GM10266 (cell line): Measurements from ENCODE around the gene POLG.

ENCODE experiments used
- DNase-seq: peaks from one replicate; pipeline ENCODE4 v3.0.0; 2012; ENCODE audit errors: extremely low spot score
- TF ChIP-seq, protein P1 (sequence below): IDR thresholded peaks from 2 replicates; pipeline ENCODE4 v1.5.1; 2012; ENCODE audit warnings: mild to moderate bottlenecking, low read depth; ENCODE audit not compliant: control insufficient read depth, insufficient read depth; ENCODE audit errors: missing control alignments

The POLG gene

GRCh38 chr15:89319678-89320077 lies 14.9 kb downstream of the POLG start:
- DNase-seq, result no peak
- TF ChIP-seq, protein P1, sequence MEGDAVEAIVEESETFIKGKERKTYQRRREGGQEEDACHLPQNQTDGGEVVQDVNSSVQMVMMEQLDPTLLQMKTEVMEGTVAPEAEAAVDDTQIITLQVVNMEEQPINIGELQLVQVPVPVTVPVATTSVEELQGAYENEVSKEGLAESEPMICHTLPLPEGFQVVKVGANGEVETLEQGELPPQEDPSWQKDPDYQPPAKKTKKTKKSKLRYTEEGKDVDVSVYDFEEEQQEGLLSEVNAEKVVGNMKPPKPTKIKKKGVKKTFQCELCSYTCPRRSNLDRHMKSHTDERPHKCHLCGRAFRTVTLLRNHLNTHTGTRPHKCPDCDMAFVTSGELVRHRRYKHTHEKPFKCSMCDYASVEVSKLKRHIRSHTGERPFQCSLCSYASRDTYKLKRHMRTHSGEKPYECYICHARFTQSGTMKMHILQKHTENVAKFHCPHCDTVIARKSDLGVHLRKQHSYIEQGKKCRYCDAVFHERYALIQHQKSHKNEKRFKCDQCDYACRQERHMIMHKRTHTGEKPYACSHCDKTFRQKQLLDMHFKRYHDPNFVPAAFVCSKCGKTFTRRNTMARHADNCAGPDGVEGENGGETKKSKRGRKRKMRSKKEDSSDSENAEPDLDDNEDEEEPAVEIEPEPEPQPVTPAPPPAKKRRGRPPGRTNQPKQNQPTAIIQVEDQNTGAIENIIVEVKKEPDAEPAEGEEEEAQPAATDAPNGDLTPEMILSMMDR, result no peak

- TF ChIP-seq, protein P1, result no peak
- no peak for DNase-seq
Measured at GRCh38 chr15:89317186-89317720, 17.4 kb downstream of the POLG start.

DNA sequence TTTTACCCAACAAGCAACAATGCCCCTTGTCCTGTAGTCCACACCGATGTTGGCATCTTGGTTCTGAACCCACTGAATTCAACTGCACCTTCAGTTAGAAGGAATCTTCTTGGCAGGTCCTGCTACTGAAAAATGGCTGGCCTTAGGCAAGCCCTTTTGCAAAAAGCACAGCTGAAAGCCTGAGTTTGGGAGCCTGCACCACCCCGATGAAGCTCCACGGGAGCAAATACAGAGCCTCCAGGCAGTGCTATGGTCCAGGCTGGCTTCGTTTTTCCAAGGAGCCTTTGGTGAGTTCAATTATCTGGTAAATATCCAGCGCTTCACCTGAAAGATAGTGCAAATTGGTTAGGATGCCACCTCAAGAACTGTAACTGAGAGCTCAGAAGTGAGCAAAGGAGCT lies 18.1 kb downstream of the POLG start:
- DNase-seq, result no peak
- TF ChIP-seq, protein P1, result no peak

GRCh38 chr15:89315375-89315929 lies 19.2 kb downstream of the POLG start:
- no peak for DNase-seq
- TF ChIP-seq, protein P1, result no peak

- no peak for DNase-seq
- TF ChIP-seq, protein P1, result no peak
Measured at GRCh38 chr15:89309993-89310392, 24.6 kb downstream of the POLG start.

DNA sequence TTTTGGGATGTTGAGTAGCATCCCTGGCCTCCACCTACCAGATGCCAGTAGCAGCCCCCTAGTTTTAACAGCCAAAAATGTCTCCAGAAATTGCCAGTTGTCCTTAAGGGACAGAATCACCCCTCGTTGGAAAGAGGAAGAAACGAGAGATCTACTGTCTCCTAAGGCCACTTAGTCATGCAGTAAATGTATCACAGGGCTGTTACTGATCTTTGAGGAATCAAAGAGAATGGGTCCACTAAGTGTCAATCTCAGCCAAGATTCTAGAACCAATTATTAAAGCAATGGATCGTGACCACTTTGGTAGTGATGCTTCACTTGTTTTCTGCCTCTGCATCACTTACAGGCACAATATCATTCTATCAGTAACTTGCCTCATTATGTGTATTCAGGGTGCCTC lies 26.4 kb downstream of the POLG start:
- DNase-seq, result no peak
- TF ChIP-seq, protein P1, result no peak

DNA sequence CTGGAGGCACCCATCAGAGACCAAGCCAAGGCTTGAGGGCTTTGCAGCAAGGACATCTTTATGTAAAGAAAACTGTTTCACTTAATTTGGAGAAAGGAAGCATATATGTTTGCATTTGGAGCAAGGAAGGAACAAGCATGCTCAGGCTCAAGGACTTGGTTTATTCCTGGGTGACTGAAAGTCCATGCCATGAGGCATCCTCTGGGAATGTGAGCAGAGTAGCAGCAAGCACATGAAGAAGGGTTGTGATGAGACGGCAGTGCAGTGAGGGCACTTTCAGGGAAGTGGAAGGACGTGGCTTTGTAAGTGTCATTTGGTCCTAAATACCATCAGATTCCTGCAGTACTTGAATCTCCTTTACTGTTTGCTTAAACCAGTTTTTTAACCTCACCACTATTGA lies 26.8 kb downstream of the POLG start:
- TF ChIP-seq, protein P1, result no peak
- DNase-seq, result no peak
